HepG2 (cell line): Measurements from ENCODE around the gene ZCCHC3. TPM values are rescaled to one million over a fixed set of nuclear protein-coding genes. Genes with fewer than 3 reads are reported as not detected.
A peak's percentile ranks its signal among the peaks of the same experiment; 100 is the strongest.

ENCODE experiments used
- ARNT2 ChIP-seq: sonication (generic); formaldehyde crosslinking; IDR thresholded peaks from 2 replicates; pipeline ENCODE4 v1.8.0; 2022; ENCODE audit warnings: mild to moderate bottlenecking, low read depth, missing genetic modification reagents, moderate library complexity
- BRF2 ChIP-seq: sonication (generic); formaldehyde crosslinking; IDR thresholded peaks from 2 replicates; pipeline ENCODE4 v1.8.1; 2022; ENCODE audit warnings: mild to moderate bottlenecking, missing genetic modification reagents
- KDM5B ChIP-seq: sonication (generic); formaldehyde crosslinking; IDR thresholded peaks from 2 replicates; pipeline ENCODE4 v1.4.0; 2020; ENCODE audit warnings: missing genetic modification reagents, mild to moderate bottlenecking, borderline replicate concordance
- RBFOX2 ChIP-seq: fragments of 200-400 bp; formaldehyde crosslinking; IDR thresholded peaks from 2 replicates; pipeline ENCODE4 v1.6.1; 2017; ENCODE audit warnings: low read depth, mild to moderate bottlenecking, low read length
- SALL1 ChIP-seq: sonication (generic); formaldehyde crosslinking; IDR thresholded peaks from 2 replicates; pipeline ENCODE4 v1.8.0; 2022; ENCODE audit warnings: mild to moderate bottlenecking, missing genetic modification reagents
- TFE3 ChIP-seq: IDR thresholded peaks from 2 replicates; pipeline ENCODE4 v1.6.1; 2016
- TOE1 ChIP-seq: sonication (generic); formaldehyde crosslinking; IDR thresholded peaks from 2 replicates; pipeline ENCODE4 v1.4.0; 2020; ENCODE audit warnings: mild to moderate bottlenecking, missing genetic modification reagents
- ZHX2 ChIP-seq, 2 experiments: sonication (generic) in 1 of 2; formaldehyde crosslinking in 1 of 2; IDR thresholded peaks; 2 replicates each; pipeline versions ENCODE4 v1.6.1 to v1.9.0; 2014 to 2022; ENCODE audit warnings: antibody characterized with exemption in 1 of 2, borderline replicate concordance in 1 of 2, inconsistent platforms in 1 of 2, low read depth in 1 of 2, missing genetic modification reagents in 1 of 2
- ZNF383 ChIP-seq: sonication (generic); formaldehyde crosslinking; IDR thresholded peaks from 2 replicates; pipeline ENCODE4 v1.4.0; 2020; ENCODE audit warnings: missing genetic modification reagents, mild to moderate bottlenecking, borderline replicate concordance
- ZNF781 ChIP-seq: sonication (generic); formaldehyde crosslinking; IDR thresholded peaks from 2 replicates; pipeline ENCODE4 v1.5.1; 2020; ENCODE audit warnings: borderline replicate concordance, mild to moderate bottlenecking, missing genetic modification reagents; ENCODE audit errors: not compliant biosample characterization
- polyA plus RNA-seq, 8 experiments: library from polyadenylated mRNA; depleted of rRNA in 3 of 8; stranded (reverse) in 7 of 8; unstranded in 1 of 8; fragments of >200 nt; fragmentation: Illumina TruSeq in 4 of 8; extraction: Trizol in 4 of 8; gene quantifications; 2 replicates each; pipeline versions ENCODE4 v1.2.1 to v1.2.3, GENCODE V29; 2011 to 2016; ENCODE audit warnings: low read depth in 4 of 8, missing spikeins in 1 of 8, mixed read lengths in 1 of 8; ENCODE audit not compliant: insufficient read depth in 1 of 8
- total RNA-seq, 5 experiments: library from RNA; depleted of rRNA; stranded (reverse); fragments of >200 nt; fragmentation: Illumina TruSeq; extraction: Trizol; gene quantifications; 2 replicates each; pipeline ENCODE4 v1.2.3, GENCODE V29; 2016; ENCODE audit warnings: low read depth in 1 of 5
- TF ChIP-seq, protein P1 (sequence below): sonication (generic); formaldehyde crosslinking; IDR thresholded peaks from 2 replicates; pipeline ENCODE4 v1.4.0; 2020; ENCODE audit warnings: missing genetic modification reagents
- TF ChIP-seq, protein P2 (sequence below): sonication (generic); formaldehyde crosslinking; IDR thresholded peaks from 2 replicates; pipeline ENCODE4 v1.5.1; 2020; ENCODE audit warnings: missing genetic modification reagents, mild to moderate bottlenecking, borderline replicate concordance

Gene ZCCHC3
- total and polyA plus RNA-seq, 2 of the 13 experiments (the other 11 are each of a cell fraction or from before 2014, with no cell fraction given): 46.6 to 63.0 TPM

DNA sequence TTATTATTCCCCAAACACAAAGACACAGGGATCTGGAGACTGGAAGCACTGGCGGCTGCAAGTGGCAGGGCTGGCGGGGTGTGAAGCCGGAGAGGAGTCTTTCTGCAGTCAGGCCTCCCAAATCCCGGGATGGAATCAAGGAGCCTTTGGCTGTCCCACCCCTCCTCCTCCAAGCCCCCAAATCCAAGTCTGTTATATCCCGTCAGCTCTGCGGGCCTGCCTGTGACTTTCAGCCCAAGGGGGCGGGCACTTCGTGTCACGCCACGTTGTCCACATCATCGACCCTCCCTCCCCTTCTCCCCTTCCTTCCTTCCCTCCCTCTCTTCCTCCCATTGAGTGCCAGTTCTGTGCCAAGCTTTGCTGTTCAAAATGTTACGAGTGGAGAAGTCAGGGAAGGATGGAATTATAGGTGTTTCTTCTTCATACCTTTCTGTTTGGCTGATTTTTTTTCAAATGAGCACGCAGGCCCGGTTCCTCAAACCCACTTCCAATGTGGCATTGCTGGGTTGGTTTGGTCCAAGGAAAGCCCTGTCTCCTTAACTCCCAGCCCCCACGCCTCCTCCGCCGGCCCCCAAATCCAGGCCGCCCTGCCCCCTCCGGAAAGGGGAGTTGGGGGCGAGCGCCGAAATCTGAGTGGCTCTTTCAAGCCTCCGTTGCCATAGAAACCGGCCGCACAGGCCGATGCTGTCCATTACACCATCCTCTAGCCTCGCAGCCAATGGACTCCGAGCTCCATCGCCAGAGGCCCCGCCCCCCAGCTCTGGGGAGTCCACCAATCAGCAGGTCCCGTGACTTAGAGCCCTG is 12.7 kb downstream of the ZCCHC3 start (continued):
- TF ChIP-seq, protein P1, sequence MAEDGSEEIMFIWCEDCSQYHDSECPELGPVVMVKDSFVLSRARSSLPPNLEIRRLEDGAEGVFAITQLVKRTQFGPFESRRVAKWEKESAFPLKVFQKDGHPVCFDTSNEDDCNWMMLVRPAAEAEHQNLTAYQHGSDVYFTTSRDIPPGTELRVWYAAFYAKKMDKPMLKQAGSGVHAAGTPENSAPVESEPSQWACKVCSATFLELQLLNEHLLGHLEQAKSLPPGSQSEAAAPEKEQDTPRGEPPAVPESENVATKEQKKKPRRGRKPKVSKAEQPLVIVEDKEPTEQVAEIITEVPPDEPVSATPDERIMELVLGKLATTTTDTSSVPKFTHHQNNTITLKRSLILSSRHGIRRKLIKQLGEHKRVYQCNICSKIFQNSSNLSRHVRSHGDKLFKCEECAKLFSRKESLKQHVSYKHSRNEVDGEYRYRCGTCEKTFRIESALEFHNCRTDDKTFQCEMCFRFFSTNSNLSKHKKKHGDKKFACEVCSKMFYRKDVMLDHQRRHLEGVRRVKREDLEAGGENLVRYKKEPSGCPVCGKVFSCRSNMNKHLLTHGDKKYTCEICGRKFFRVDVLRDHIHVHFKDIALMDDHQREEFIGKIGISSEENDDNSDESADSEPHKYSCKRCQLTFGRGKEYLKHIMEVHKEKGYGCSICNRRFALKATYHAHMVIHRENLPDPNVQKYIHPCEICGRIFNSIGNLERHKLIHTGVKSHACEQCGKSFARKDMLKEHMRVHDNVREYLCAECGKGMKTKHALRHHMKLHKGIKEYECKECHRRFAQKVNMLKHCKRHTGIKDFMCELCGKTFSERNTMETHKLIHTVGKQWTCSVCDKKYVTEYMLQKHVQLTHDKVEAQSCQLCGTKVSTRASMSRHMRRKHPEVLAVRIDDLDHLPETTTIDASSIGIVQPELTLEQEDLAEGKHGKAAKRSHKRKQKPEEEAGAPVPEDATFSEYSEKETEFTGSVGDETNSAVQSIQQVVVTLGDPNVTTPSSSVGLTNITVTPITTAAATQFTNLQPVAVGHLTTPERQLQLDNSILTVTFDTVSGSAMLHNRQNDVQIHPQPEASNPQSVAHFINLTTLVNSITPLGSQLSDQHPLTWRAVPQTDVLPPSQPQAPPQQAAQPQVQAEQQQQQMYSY (CRISPR knock-in tag): peak; percentile 79
- TF ChIP-seq, protein P2, sequence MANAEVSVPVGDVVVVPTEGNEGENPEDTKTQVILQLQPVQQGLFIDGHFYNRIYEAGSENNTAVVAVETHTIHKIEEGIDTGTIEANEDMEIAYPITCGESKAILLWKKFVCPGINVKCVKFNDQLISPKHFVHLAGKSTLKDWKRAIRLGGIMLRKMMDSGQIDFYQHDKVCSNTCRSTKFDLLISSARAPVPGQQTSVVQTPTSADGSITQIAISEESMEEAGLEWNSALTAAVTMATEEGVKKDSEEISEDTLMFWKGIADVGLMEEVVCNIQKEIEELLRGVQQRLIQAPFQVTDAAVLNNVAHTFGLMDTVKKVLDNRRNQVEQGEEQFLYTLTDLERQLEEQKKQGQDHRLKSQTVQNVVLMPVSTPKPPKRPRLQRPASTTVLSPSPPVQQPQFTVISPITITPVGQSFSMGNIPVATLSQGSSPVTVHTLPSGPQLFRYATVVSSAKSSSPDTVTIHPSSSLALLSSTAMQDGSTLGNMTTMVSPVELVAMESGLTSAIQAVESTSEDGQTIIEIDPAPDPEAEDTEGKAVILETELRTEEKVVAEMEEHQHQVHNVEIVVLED: peak; percentile 72
- TF ChIP-seq RBFOX2 (no peak), ZNF383 (CRISPR knock-in tag) (no peak), ZNF781 (CRISPR knock-in tag) (no peak), TOE1 (CRISPR knock-in tag) (no peak), KDM5B (CRISPR knock-in tag) (peak; percentile 96), SALL1 (peak; percentile 76), ZHX2 (IDR thresholded peaks at IDR 0.05; ENCODE audit: low read depth) (no peak), ZHX2 (CRISPR knock-in tag; IDR thresholded peaks at IDR 0.05; ENCODE audit: borderline replicate concordance) (no peak), ARNT2 (CRISPR knock-in tag) (peak; percentile 45), BRF2 (CRISPR knock-in tag) (peak; percentile 43; the same call in 1 of the 2 replicates), TFE3 (CRISPR knock-in tag) (peak; percentile 33)
